ENCODE results near the gene TMEM131.

The TMEM131 gene

DNA sequence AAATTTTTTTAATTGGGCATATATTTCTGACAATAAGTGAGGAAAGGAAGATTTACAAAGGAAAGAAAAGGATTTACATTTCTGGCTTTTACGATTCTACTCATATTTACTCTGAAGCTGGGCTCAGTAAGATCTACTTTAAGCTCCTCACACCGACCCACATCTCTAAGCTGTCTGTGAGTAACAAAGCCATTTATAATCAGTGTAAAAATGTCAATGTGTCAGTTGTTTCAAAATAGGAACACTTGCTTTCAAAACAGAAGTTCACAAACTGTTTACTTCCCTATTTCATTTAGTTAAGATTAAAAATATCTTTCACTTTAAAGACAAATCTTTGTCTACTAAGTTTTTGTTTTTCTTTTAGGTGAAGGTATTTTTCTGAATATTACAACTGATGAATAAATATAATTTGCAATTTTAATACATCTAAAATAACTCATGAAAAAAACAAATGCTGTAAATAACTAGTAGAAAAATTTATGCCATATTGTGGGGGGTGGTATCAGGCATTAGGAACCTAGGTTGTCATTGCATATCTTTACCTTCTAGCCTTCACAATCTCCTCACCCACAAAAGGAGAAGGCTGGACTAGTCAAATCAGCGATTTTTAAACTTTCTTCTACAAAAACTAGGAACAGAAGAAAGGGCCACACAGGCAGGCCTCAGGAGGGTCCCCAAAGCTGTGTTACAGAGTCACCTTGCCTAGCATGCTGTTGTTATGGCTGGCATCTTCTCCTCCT lies 64.5 kb downstream of the TMEM131 start:
- peaks cover 40% of the 10 kb centered on the region for H3K4me1 ChIP-seq (ENCODE audit: control insufficient read depth, insufficient read depth, low read length)
- H3K36me3 ChIP-seq (ENCODE audit: control insufficient read depth in 2 of 2, insufficient read depth in 1 of 2, low read length in 2 of 2), result no peaks in the 10 kb centered on the region
- CTCF ChIA-PET, result interaction anchor here (0.6 to 1.1 kb wide), 2 partner anchors 13 to 644 kb away, joined by 3 to 4 read pairs; no protein-coding TSS in a partner anchor
- POLR2A ChIA-PET, result no interaction called here
- no peak overlapping the region for H3K27ac ChIP-seq (ENCODE audit: extremely low read depth, low read depth, low read length)
- no peak for TF ChIP-seq ZNF701 (tag by site-specific recombination; IDR thresholded peaks at IDR 0.05)
- TF ChIP-seq ZNF792 (tag by site-specific recombination; IDR thresholded peaks at IDR 0.05), result no peak
- TF ChIP-seq, protein P1, sequence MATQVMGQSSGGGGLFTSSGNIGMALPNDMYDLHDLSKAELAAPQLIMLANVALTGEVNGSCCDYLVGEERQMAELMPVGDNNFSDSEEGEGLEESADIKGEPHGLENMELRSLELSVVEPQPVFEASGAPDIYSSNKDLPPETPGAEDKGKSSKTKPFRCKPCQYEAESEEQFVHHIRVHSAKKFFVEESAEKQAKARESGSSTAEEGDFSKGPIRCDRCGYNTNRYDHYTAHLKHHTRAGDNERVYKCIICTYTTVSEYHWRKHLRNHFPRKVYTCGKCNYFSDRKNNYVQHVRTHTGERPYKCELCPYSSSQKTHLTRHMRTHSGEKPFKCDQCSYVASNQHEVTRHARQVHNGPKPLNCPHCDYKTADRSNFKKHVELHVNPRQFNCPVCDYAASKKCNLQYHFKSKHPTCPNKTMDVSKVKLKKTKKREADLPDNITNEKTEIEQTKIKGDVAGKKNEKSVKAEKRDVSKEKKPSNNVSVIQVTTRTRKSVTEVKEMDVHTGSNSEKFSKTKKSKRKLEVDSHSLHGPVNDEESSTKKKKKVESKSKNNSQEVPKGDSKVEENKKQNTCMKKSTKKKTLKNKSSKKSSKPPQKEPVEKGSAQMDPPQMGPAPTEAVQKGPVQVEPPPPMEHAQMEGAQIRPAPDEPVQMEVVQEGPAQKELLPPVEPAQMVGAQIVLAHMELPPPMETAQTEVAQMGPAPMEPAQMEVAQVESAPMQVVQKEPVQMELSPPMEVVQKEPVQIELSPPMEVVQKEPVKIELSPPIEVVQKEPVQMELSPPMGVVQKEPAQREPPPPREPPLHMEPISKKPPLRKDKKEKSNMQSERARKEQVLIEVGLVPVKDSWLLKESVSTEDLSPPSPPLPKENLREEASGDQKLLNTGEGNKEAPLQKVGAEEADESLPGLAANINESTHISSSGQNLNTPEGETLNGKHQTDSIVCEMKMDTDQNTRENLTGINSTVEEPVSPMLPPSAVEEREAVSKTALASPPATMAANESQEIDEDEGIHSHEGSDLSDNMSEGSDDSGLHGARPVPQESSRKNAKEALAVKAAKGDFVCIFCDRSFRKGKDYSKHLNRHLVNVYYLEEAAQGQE (tag by site-specific recombination; IDR thresholded peaks at IDR 0.05), result no peak
- no peak for TF ChIP-seq ZNF660 (tag by site-specific recombination; IDR thresholded peaks at IDR 0.05)
- TF ChIP-seq ZEB2 (tag by site-specific recombination; IDR thresholded peaks at IDR 0.05), result no peak
- no peak for TF ChIP-seq ZNF324 (tag by site-specific recombination; IDR thresholded peaks at IDR 0.05)
- TF ChIP-seq, protein P2, sequence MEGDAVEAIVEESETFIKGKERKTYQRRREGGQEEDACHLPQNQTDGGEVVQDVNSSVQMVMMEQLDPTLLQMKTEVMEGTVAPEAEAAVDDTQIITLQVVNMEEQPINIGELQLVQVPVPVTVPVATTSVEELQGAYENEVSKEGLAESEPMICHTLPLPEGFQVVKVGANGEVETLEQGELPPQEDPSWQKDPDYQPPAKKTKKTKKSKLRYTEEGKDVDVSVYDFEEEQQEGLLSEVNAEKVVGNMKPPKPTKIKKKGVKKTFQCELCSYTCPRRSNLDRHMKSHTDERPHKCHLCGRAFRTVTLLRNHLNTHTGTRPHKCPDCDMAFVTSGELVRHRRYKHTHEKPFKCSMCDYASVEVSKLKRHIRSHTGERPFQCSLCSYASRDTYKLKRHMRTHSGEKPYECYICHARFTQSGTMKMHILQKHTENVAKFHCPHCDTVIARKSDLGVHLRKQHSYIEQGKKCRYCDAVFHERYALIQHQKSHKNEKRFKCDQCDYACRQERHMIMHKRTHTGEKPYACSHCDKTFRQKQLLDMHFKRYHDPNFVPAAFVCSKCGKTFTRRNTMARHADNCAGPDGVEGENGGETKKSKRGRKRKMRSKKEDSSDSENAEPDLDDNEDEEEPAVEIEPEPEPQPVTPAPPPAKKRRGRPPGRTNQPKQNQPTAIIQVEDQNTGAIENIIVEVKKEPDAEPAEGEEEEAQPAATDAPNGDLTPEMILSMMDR (tag by site-specific recombination; IDR thresholded peaks at IDR 0.05), result no peak
- TF ChIP-seq YY1 (tag by site-specific recombination; IDR thresholded peaks at IDR 0.05), result no peak
- TF ChIP-seq, protein P3, sequence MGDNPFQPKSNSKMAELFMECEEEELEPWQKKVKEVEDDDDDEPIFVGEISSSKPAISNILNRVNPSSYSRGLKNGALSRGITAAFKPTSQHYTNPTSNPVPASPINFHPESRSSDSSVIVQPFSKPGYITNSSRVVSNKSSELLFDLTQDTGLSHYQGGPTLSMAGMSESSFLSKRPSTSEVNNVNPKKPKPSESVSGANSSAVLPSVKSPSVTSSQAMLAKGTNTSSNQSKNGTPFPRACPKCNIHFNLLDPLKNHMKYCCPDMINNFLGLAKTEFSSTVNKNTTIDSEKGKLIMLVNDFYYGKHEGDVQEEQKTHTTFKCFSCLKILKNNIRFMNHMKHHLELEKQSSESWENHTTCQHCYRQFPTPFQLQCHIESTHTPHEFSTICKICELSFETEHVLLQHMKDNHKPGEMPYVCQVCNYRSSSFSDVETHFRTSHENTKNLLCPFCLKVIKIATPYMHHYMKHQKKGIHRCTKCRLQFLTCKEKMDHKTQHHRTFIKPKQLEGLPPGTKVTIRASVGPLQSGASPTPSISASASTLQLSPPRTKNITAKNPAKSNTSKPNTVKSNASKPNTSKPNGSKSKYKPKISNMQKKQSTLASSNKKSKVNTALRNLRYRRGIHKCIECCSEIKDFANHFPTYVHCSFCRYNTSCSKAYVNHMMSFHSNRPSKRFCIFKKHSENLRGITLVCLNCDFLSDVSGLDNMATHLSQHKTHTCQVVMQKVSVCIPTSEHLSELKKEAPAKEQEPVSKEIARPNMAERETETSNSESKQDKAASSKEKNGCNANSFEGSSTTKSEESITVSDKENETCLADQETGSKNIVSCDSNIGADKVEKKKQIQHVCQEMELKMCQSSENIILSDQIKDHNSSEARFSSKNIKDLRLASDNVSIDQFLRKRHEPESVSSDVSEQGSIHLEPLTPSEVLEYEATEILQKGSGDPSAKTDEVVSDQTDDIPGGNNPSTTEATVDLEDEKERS (tag by site-specific recombination; IDR thresholded peaks at IDR 0.05), result no peak
- TF ChIP-seq, protein P4, sequence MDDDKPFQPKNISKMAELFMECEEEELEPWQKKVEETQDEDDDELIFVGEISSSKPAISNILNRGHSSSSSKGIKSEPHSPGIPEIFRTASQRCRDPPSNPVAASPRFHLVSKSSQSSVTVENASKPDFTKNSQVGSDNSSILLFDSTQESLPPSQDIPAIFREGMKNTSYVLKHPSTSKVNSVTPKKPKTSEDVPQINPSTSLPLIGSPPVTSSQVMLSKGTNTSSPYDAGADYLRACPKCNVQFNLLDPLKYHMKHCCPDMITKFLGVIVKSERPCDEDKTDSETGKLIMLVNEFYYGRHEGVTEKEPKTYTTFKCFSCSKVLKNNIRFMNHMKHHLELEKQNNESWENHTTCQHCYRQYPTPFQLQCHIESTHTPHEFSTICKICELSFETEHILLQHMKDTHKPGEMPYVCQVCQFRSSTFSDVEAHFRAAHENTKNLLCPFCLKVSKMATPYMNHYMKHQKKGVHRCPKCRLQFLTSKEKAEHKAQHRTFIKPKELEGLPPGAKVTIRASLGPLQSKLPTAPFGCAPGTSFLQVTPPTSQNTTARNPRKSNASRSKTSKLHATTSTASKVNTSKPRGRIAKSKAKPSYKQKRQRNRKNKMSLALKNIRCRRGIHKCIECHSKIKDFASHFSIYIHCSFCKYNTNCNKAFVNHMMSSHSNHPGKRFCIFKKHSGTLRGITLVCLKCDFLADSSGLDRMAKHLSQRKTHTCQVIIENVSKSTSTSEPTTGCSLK (tag by site-specific recombination; IDR thresholded peaks at IDR 0.05), result no peak
- TF ChIP-seq ZNF426 (tag by site-specific recombination; IDR thresholded peaks at IDR 0.05), result no peak
- TF ChIP-seq ZNF555 (tag by site-specific recombination; conservative IDR thresholded peaks at IDR 0.05), result no peak
- TF ChIP-seq ZFHX2 (tag by site-specific recombination; conservative IDR thresholded peaks at IDR 0.05), result no peak
- TF ChIP-seq ZNF112 (tag by site-specific recombination; IDR thresholded peaks at IDR 0.05), result no peak
- TF ChIP-seq ZFP69B (tag by site-specific recombination; IDR thresholded peaks at IDR 0.05), result no peak
- no peak for TF ChIP-seq KLF7 (tag by site-specific recombination; IDR thresholded peaks at IDR 0.05; ENCODE audit: borderline replicate concordance)
- TF ChIP-seq ZNF830 (tag by site-specific recombination; IDR thresholded peaks at IDR 0.05; ENCODE audit: low read depth), result no peak
- no peak for TF ChIP-seq ZNF585B (tag by site-specific recombination; IDR thresholded peaks at IDR 0.05)
- TF ChIP-seq, protein P5, sequence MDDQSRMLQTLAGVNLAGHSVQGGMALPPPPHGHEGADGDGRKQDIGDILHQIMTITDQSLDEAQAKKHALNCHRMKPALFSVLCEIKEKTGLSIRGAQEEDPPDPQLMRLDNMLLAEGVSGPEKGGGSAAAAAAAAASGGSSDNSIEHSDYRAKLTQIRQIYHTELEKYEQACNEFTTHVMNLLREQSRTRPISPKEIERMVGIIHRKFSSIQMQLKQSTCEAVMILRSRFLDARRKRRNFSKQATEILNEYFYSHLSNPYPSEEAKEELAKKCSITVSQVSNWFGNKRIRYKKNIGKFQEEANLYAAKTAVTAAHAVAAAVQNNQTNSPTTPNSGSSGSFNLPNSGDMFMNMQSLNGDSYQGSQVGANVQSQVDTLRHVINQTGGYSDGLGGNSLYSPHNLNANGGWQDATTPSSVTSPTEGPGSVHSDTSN (CRISPR knock-in tag; IDR thresholded peaks at IDR 0.05), result no peak
- no peaks in the 10 kb centered on the region for H3K9me3 ChIP-seq (ENCODE audit: control insufficient read depth, insufficient read depth, low read depth, low read length)
- no peak overlapping the region for H3K4me3 ChIP-seq (ENCODE audit: low read depth, low read length)

All from HEK293 (cell line).